GM20000 (cell line): ENCODE measurements around the gene PABPN1L.

Experiments
- DNase-seq: peaks from one replicate; pipeline ENCODE4 v3.0.0; 2012; ENCODE audit warnings: low spot score
- CTCF ChIP-seq: IDR thresholded peaks from 2 replicates; pipeline ENCODE4 v1.5.1; 2012; ENCODE audit warnings: mild to moderate bottlenecking, control low read depth; ENCODE audit errors: extremely low read depth, missing control alignments

Gene PABPN1L, protein sequence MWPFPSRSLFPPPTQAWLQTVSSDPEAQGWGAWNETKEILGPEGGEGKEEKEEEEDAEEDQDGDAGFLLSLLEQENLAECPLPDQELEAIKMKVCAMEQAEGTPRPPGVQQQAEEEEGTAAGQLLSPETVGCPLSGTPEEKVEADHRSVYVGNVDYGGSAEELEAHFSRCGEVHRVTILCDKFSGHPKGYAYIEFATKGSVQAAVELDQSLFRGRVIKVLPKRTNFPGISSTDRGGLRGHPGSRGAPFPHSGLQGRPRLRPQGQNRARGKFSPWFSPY

GRCh38 chr16:88866151-88866920 is at the start of gene PABPN1L:
Gene PABPN1L (minus strand): TSS chr16:88866660. CDS start chr16:88866606, 54 bp downstream.
- DNase-seq, result no peak
- no peak for TF ChIP-seq CTCF

- TF ChIP-seq CTCF, result no peak
- no peak for DNase-seq
Measured at GRCh38 chr16:88915639-88916327, 49.3 kb upstream of the PABPN1L start.

GRCh38 chr16:88914750-88915368 is 48.4 kb upstream of the PABPN1L start:
- TF ChIP-seq CTCF, result no peak
- no peak for DNase-seq

DNA sequence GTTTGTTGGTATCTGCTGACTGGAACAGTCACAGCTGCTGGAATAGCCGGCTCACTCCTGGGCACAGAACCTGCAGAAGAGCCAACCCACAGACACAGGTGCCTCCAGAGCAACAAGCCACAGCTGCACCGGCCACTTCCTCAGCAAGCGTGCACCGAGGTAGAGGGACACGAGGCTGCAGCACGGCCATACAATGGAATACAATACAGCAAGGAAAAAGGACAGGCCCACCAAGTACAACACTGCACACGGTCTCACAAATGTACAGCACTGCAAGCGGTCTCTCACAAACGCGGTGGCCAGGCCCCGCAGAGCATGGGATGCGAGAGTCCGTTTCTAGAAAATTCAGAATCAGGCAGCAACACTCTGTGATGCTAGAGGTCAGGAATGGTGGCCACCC is 47.4 kb upstream of the PABPN1L start:
- no peak for DNase-seq
- TF ChIP-seq CTCF, result no peak

GRCh38 chr16:88913001-88913612 is 46.6 kb upstream of the PABPN1L start:
- TF ChIP-seq CTCF, result no peak
- DNase-seq, result no peak

GRCh38 chr16:88912556-88912955 is 46.1 kb upstream of the PABPN1L start:
- no peak for TF ChIP-seq CTCF
- DNase-seq, result no peak
